GM12864 (cell line): ENCODE results near the gene PTEN.
"Not testable (repeated sequence)": the region's sequence is repeated elsewhere in the genome, so short reads cannot be mapped to it uniquely, and the experiment has no call there.

ENCODE experiments used
- DNase-seq: peaks from one replicate; pipeline ENCODE4 v3.0.0-alpha.2; 2011; ENCODE audit warnings: low read depth
- H3K4me3 ChIP-seq: 2 replicates; pipeline ENCODE4 v1.5.1; 2011; ENCODE audit warnings: mild to moderate bottlenecking, low read depth, low read length, control low read depth
- CTCF ChIP-seq: IDR thresholded peaks from 2 replicates; pipeline ENCODE4 v1.5.1; 2011; ENCODE audit warnings: low read depth, mild to moderate bottlenecking, moderate library complexity, low read length, control low read depth, inconsistent platforms; ENCODE audit errors: missing control alignments

PTEN gene

GRCh38 chr10:87873656-87874055, 10.2 kb downstream of the PTEN start:
- no peak for TF ChIP-seq CTCF
- DNase-seq = no peak
- no peak overlapping the region for H3K4me3 ChIP-seq

GRCh38 chr10:87875929-87876571, 12.6 kb downstream of the PTEN start:
- no peak for TF ChIP-seq CTCF
- no peak overlapping the region for H3K4me3 ChIP-seq

GRCh38 chr10:87878664-87879459, 15.4 kb downstream of the PTEN start:
- no peak for TF ChIP-seq CTCF
- no peak for DNase-seq
- no peak overlapping the region for H3K4me3 ChIP-seq

More at GRCh38 chr10:87875929-87876571, 12.6 kb downstream of the PTEN start:
- DNase-seq = no peak

- DNase-seq = no peak
Measured at GRCh38 chr10:87880336-87880735, 16.9 kb downstream of the PTEN start.

GRCh38 chr10:87881373-87882059, 18.1 kb downstream of the PTEN start:
- H3K4me3 ChIP-seq, DNase-seq: not testable (repeated sequence)

More at GRCh38 chr10:87880336-87880735, 16.9 kb downstream of the PTEN start:
- no peak overlapping the region for H3K4me3 ChIP-seq
- no peak for TF ChIP-seq CTCF

- TF ChIP-seq CTCF = no peak
- no peak for DNase-seq
- H3K4me3 ChIP-seq = no peak overlapping the region
Measured at GRCh38 chr10:87882555-87883294, 19.3 kb downstream of the PTEN start.

GRCh38 chr10:87886635-87887034, 23.2 kb downstream of the PTEN start:
- no peak for TF ChIP-seq CTCF
- no peak for DNase-seq
- H3K4me3 ChIP-seq = no peak overlapping the region
